Lower leg skin (tissue), 3 donors: ENCODE results near the gene ILDR2.

Experiments
- CTCF ChIP-seq, 3 donors: fragments of 450-650 bp; IDR thresholded peaks; one replicate each; pipeline ENCODE4 v1.5.1; 2016; ENCODE audit warnings: antibody characterized with exemption in 3 of 3, mild to moderate bottlenecking in 3 of 3, moderate library complexity in 2 of 3
- POLR2A ChIP-seq, 2 donors: fragments of 450-650 bp; IDR thresholded peaks; one replicate each; pipeline ENCODE4 v1.6.1; 2016 to 2017; ENCODE audit warnings: antibody characterized with exemption in 2 of 2, mild to moderate bottlenecking in 1 of 2, moderate library complexity in 1 of 2

- TF ChIP-seq CTCF (IDR thresholded peaks at IDR 0.05) (no peak), POLR2A (IDR thresholded peaks at IDR 0.05) (no peak)
These were observed 90.4 kb downstream of the ILDR2 start for GRCh38 chr1:166884971-166885370.
